Right atrium auricular region (tissue), 2 donors: ENCODE data around the gene HIRA. TPM values are rescaled to one million over a fixed set of nuclear protein-coding genes. Genes with fewer than 3 reads are reported as not detected.

Source experiments
- DNase-seq: peaks from one replicate; pipeline ENCODE4 v3.0.0-alpha.2; 2019; ENCODE audit warnings: low spot score
- H3K27ac ChIP-seq, 2 donors: fragments of 200-600 bp; sonication (generic); 1 replicate in 1 of 2; 2 replicates in 1 of 2; pipeline ENCODE4 v1.5.1; 2016 to 2019
- H3K27me3 ChIP-seq, 2 donors: fragments of 200-600 bp; sonication (generic); one replicate each; pipeline versions ENCODE4 v1.5.1 to v1.6.0; 2017 to 2019
- H3K36me3 ChIP-seq: fragments of 200-600 bp; sonication (generic); one replicate; pipeline ENCODE4 v1.5.1; 2016
- H3K4me1 ChIP-seq, 2 donors: fragments of 200-600 bp; sonication (generic); one replicate each; pipeline versions ENCODE4 v1.5.1 to v1.6.0; 2017 to 2019
- H3K4me3 ChIP-seq, 2 donors: fragments of 200-600 bp; sonication (generic); 1 replicate in 1 of 2; 2 replicates in 1 of 2; pipeline ENCODE4 v1.5.1; 2017 to 2019; ENCODE audit warnings: mild to moderate bottlenecking in 1 of 2, moderate library complexity in 1 of 2
- H3K9me3 ChIP-seq, 2 donors: fragments of 200-600 bp; sonication (generic); one replicate each; pipeline ENCODE4 v1.5.1; 2019
- CTCF ChIP-seq, 2 donors: fragments of 200-600 bp; sonication (generic); IDR thresholded peaks; one replicate each; pipeline ENCODE4 v1.5.1; 2019; ENCODE audit warnings: antibody characterized with exemption in 2 of 2
- total RNA-seq, 2 donors: library from RNA; depleted of rRNA; stranded (reverse); fragments of >200 nt; gene quantifications; one replicate each; pipeline ENCODE4 v1.1.0, GENCODE V29; 2016

The HIRA gene
- total RNA-seq, 2 donors from 2014 or later, result 9.8 to 15.7 TPM

- no peaks in the 10 kb centered on the region for H3K9me3 ChIP-seq
- no peak for DNase-seq
- no peak overlapping the region for H3K27ac ChIP-seq
- TF ChIP-seq CTCF (IDR thresholded peaks at IDR 0.05), result no peak
- no peak overlapping the region for H3K4me3 ChIP-seq
- H3K36me3 ChIP-seq, result peaks cover 58% of the 10 kb centered on the region
- H3K4me1 ChIP-seq, result no peaks in the 10 kb centered on the region
- H3K27me3 ChIP-seq, result no peaks in the 10 kb centered on the region
Measured at GRCh38 chr22:19393704-19394103, 37.8 kb downstream of the HIRA start.

- Histone ChIP-seq H3K27ac (no peak overlapping the region), H3K27me3 (no peaks in the 10 kb centered on the region), H3K9me3 (no peaks in the 10 kb centered on the region), H3K4me1 (no peaks in the 10 kb centered on the region), H3K36me3 (peaks cover 69% of the 10 kb centered on the region), H3K4me3 (no peak overlapping the region)
- no peak for DNase-seq
- TF ChIP-seq CTCF (IDR thresholded peaks at IDR 0.05), result no peak
Measured at GRCh38 chr22:19387575-19387974, 44.0 kb downstream of the HIRA start.

- peaks cover 71% of the 10 kb centered on the region for H3K36me3 ChIP-seq
- no peak overlapping the region for H3K27ac ChIP-seq
- no peak for TF ChIP-seq CTCF (IDR thresholded peaks at IDR 0.05)
- no peaks in the 10 kb centered on the region for H3K4me1 ChIP-seq
- H3K4me3 ChIP-seq, result no peak overlapping the region
- no peaks in the 10 kb centered on the region for H3K27me3 ChIP-seq
- no peak for DNase-seq
- H3K9me3 ChIP-seq, result no peaks in the 10 kb centered on the region
Measured at GRCh38 chr22:19387038-19387437, 44.5 kb downstream of the HIRA start.

- Histone ChIP-seq H3K36me3 (peaks cover 65% of the 10 kb centered on the region), H3K4me3 (no peak overlapping the region), H3K9me3 (no peaks in the 10 kb centered on the region), H3K4me1 (no peaks in the 10 kb centered on the region), H3K27me3 (no peaks in the 10 kb centered on the region), H3K27ac (no peak overlapping the region)
- TF ChIP-seq CTCF (IDR thresholded peaks at IDR 0.05), result no peak
- no peak for DNase-seq
Measured at GRCh38 chr22:19386248-19386647, 45.3 kb downstream of the HIRA start.

GRCh38 chr22:19385221-19385906 is 46.2 kb downstream of the HIRA start:
- TF ChIP-seq CTCF (IDR thresholded peaks at IDR 0.05), result no peak
- Histone ChIP-seq H3K9me3 (no peaks in the 10 kb centered on the region), H3K27me3 (no peaks in the 10 kb centered on the region), H3K4me1 (no peaks in the 10 kb centered on the region), H3K36me3 (peaks cover 65% of the 10 kb centered on the region), H3K27ac (no peak overlapping the region), H3K4me3 (no peak overlapping the region)
- DNase-seq, result no peak

GRCh38 chr22:19383292-19383691 is 48.2 kb downstream of the HIRA start:
- H3K4me3 ChIP-seq, result no peak overlapping the region
- H3K9me3 ChIP-seq, result no peaks in the 10 kb centered on the region
- H3K27me3 ChIP-seq, result no peaks in the 10 kb centered on the region
- H3K4me1 ChIP-seq, result no peaks in the 10 kb centered on the region
- no peak overlapping the region for H3K27ac ChIP-seq
- no peak for TF ChIP-seq CTCF (IDR thresholded peaks at IDR 0.05)
- no peak for DNase-seq
- H3K36me3 ChIP-seq, result peaks cover 61% of the 10 kb centered on the region
